Measurements from ENCODE around the gene STAB2. TPM values are rescaled to one million over a fixed set of nuclear protein-coding genes. Genes with fewer than 3 reads are reported as not detected.

STAB2 gene
- polyA plus RNA-seq, 3 donors: not detected

DNA sequence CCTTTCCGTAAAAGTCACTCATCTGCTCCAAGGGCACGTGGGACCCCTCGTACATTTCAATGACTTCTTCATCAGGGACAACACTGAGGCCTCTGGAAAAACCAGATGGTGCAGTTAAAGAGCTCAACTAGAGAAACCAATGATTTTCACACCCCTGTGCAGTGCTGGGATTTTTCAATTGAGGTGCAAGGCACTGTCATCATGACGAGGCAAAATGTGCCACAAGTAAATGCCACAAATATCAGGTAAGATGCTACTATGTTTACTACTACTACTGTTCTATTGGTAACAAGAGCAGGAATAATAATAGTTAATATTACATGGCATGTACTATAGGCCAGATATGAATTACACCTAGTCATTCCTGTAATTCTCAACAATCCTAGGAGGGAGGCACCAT is 211.5 kb downstream of the STAB2 start:
- Mint-ChIP-seq H3K4me1 (peaks cover 40% of the 10 kb centered on the region), H3K27ac (peak overlapping the region in 2 of 7 donors; percentile 19 to 38), H3K36me3 (peaks cover 12 to 32% of the 10 kb centered on the region in 2 donors), H3K9me3 (peaks cover 0 to 4% (median 3%) of the 10 kb centered on the region in 7 donors), H3K27me3 (ENCODE audit: low read depth in 3 of 3) (peaks cover 0 to 3% (median 2%) of the 10 kb centered on the region in 3 donors), H3K4me3 (no peak overlapping the region)
- Histone ChIP-seq H3K27me3 (ENCODE audit: control insufficient read depth in 2 of 2, insufficient read depth in 2 of 2, low read length in 2 of 2) (no peaks in the 10 kb centered on the region), H3K36me3 (replicated peaks in 1 of 2; ENCODE audit: control insufficient read depth in 1 of 2, insufficient read depth in 2 of 2, low read length in 2 of 2) (peaks cover 8 to 29% of the 10 kb centered on the region in 2 donors), H3K4me2 (replicated peaks; ENCODE audit: extremely low read depth, low read length, poor library complexity, severe bottlenecking) (no peak overlapping the region), H2AFZ (ENCODE audit: insufficient read depth, low read depth, low read length, poor library complexity, severe bottlenecking) (no peak overlapping the region), H3K9me3 (replicated peaks in 1 of 2; ENCODE audit: control insufficient read depth in 1 of 2, insufficient read depth in 1 of 2, low read length in 2 of 2) (no peaks in the 10 kb centered on the region), H3K9ac (ENCODE audit: insufficient read depth, low read length, poor library complexity, severe bottlenecking) (no peak overlapping the region), H3K79me2 (ENCODE audit: insufficient read depth, low read length) (no peaks in the 10 kb centered on the region), H3K4me1 (ENCODE audit: control insufficient read depth in 1 of 2, insufficient read depth in 2 of 2, low read length in 2 of 2) (peaks cover 28 to 37% of the 10 kb centered on the region in 2 donors), H4K20me1 (ENCODE audit: insufficient read depth, low read length) (no peaks in the 10 kb centered on the region), H3K27ac (ENCODE audit: low read depth in 1 of 2, low read length in 2 of 2) (peak overlapping the region in 1 of 2 donors; percentile 69), H3K4me3 (replicated peaks in 1 of 3; ENCODE audit: low read depth in 2 of 3, low read length in 3 of 3) (no peak overlapping the region)
- intact Hi-C loops (cut with micrococcal nuclease): loop anchor here in 1 of 2 donors (5.0 kb wide), 1 partner anchor 34 kb away; no protein-coding TSS in a partner anchor
- no peak for TF ChIP-seq CTCF (IDR thresholded peaks at IDR 0.05)
- WGBS (ENCODE audit: insufficient coverage): 96% methylated on average over 3 of the region's 4 CpGs
- DNase-seq: no peak

- intact Hi-C loops (cut with micrococcal nuclease): loop anchor here in 1 of 2 donors (5.0 kb wide), 1 partner anchor 33 kb away; no protein-coding TSS in a partner anchor
- peaks cover 6 to 21% of the 10 kb centered on the region in 2 donors for H3K36me3 ChIP-seq (replicated peaks in 1 of 2; ENCODE audit: control insufficient read depth in 1 of 2, insufficient read depth in 2 of 2, low read length in 2 of 2)
- DNase-seq: peak; percentile 51 to 70 (median 61)
- H3K9me3 ChIP-seq (replicated peaks in 1 of 2; ENCODE audit: control insufficient read depth in 1 of 2, insufficient read depth in 1 of 2, low read length in 2 of 2): no peaks in the 10 kb centered on the region
- H3K27ac Mint-ChIP-seq: peak overlapping the region; percentile 79 to 94 (median 88)
- H3K9me3 Mint-ChIP-seq: peaks cover 0 to 6% (median 3%) of the 10 kb centered on the region in 7 donors
- no peaks in the 10 kb centered on the region for H3K79me2 ChIP-seq (ENCODE audit: insufficient read depth, low read length)
- H3K27me3 Mint-ChIP-seq (ENCODE audit: low read depth in 3 of 3): peaks cover 0 to 3% (median 2%) of the 10 kb centered on the region in 3 donors
- peak overlapping the region; percentile 51 for H3K4me2 ChIP-seq (replicated peaks; ENCODE audit: extremely low read depth, low read length, poor library complexity, severe bottlenecking)
- H3K27me3 ChIP-seq (ENCODE audit: control insufficient read depth in 2 of 2, insufficient read depth in 2 of 2, low read length in 2 of 2): no peaks in the 10 kb centered on the region
- H3K27ac ChIP-seq (ENCODE audit: low read depth in 1 of 2, low read length in 2 of 2): peak overlapping the region; percentile 50 to 69
- H2AFZ ChIP-seq (ENCODE audit: insufficient read depth, low read depth, low read length, poor library complexity, severe bottlenecking): no peak overlapping the region
- WGBS (ENCODE audit: insufficient coverage): 0% methylated on average over 1 of the region's 4 CpGs
- no peak for TF ChIP-seq CTCF (IDR thresholded peaks at IDR 0.05)
- H3K4me3 Mint-ChIP-seq: peak overlapping the region in 1 of 2 donors; percentile 70
- H3K9ac ChIP-seq (ENCODE audit: insufficient read depth, low read length, poor library complexity, severe bottlenecking): no peak overlapping the region
- H4K20me1 ChIP-seq (ENCODE audit: insufficient read depth, low read length): no peaks in the 10 kb centered on the region
- H3K4me3 ChIP-seq (replicated peaks in 1 of 3; ENCODE audit: low read depth in 2 of 3, low read length in 3 of 3): peak overlapping the region in 1 of 3 experiments; percentile 42
- H3K36me3 Mint-ChIP-seq: peaks cover 12 to 23% of the 10 kb centered on the region in 2 donors
- H3K4me1 ChIP-seq (ENCODE audit: control insufficient read depth in 1 of 2, insufficient read depth in 2 of 2, low read length in 2 of 2): peaks cover 28 to 42% of the 10 kb centered on the region in 2 donors
- peaks cover 46% of the 10 kb centered on the region for H3K4me1 Mint-ChIP-seq
Measured at GRCh38 chr12:103799504-103799856, 212.4 kb downstream of the STAB2 start.

Measured in CD14-positive monocyte (primary cell).